Measurements from ENCODE around the gene CAMTA1.

Gene CAMTA1

GRCh38 chr1:7385471-7386225, 600.4 kb downstream of the CAMTA1 start:
- no peak for DNase-seq (ENCODE audit: low read depth, low spot score)

DNA sequence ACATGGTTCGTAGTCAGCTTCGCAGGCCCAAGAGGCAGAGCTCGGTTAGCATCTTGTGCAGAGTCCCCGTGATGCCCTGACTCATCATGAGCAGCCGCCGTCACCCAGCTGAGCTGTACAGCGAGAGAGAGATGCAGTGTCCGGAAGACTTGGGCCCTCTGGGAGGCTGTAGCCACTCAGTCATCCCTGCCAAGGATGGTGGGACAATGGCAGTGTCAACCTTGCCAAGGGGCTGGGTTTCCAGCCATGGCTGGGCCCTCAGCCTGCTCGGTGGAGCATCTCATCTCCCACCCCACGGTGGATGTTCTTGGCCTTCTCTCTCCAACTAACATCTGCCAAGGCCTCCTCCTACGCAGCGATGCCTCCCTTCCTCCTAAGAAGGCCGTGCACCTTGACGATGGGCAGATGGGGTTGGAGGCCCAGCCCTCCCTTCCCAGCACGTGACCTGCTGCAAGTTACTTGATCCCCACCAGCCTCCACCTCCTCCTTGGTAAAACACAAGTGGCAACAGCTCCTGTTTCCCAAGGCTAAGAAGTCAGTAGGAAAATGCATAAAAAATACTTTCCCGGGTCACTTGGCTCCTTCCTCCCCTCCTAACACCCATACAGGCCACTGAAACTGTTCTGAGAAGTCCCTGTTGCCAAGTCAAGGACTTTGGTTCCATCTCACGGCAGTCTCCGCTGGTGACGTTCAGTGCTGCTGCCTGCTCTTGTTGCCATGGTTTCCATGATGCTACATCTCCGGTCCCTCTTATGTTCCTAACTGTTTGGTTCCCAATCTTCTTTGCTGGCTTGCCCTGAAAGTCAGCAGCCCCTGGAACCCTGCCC, 601.2 kb downstream of the CAMTA1 start:
- DNase-seq (ENCODE audit: low read depth, low spot score) = no peak

- no peak for DNase-seq (ENCODE audit: low read depth, low spot score)
Observed at GRCh38 chr1:7387053-7387927, 602.0 kb downstream of the CAMTA1 start.

- DNase-seq (ENCODE audit: low read depth, low spot score) = no peak
Observed at GRCh38 chr1:7388141-7388487, 602.9 kb downstream of the CAMTA1 start.

- no peak for DNase-seq (ENCODE audit: low read depth, low spot score)
Observed at GRCh38 chr1:7388488-7389185, 603.4 kb downstream of the CAMTA1 start.

DNA sequence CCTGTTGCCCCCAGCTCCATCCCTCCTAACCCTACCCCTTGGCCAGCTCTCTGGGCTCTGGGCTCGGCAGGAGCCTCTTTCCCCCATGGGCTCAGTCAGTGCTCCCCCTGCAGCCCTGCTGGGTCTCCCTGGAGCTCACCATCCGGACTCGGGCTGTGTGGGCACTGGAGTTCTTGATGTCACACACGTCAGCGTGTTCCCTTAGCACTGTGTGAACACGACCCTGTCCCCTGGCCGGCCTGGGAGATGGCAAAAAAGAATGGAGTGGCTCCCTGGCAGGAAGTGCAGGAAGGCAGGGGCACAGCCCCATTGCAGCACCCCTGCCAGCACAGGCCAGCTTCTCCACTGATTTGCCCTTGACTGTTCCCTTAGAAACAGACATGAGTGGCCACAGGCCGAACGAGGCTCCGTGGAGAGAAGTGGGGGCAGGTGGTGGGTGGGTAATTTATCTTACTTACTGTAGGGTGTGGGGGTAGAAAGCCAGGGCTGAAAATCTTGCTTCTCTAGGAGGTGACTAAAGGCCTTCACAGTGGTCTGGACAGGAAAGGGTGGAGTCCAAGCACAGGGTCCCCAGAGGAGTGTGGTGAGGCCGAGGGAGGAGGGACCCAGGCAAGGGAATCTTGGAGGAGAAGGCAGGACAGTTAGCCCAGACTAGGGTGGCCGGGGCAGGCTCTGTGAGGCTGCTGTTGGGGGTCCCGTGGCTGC, 604.1 kb downstream of the CAMTA1 start:
- no peak for DNase-seq (ENCODE audit: low read depth, low spot score)

- DNase-seq (ENCODE audit: low read depth, low spot score) = no peak
Observed at GRCh38 chr1:7389906-7390603, 604.8 kb downstream of the CAMTA1 start.

GRCh38 chr1:7390604-7391000, 605.3 kb downstream of the CAMTA1 start:
- no peak for DNase-seq (ENCODE audit: low read depth, low spot score)

DNA sequence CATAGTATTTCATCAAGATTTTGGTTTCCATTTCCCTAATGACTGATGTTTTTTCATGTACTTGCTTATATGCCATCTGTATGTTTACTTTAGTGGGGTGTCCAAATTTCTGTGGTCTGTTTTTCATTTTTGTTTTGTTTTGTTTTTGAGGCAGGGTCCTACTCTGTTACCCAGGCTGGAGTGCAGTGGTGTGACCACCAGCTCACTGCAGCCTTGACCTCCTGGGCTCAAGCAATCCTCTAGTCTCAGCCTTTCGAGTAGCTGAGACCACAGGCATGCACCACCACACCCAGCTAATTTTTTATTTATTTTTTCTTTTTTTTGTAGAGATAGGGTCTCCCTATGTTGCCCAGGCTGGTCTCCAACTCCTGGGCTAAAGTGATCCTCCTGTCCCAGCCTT, 607.9 kb downstream of the CAMTA1 start:
- DNase-seq (ENCODE audit: low read depth, low spot score) = no peak

DNA sequence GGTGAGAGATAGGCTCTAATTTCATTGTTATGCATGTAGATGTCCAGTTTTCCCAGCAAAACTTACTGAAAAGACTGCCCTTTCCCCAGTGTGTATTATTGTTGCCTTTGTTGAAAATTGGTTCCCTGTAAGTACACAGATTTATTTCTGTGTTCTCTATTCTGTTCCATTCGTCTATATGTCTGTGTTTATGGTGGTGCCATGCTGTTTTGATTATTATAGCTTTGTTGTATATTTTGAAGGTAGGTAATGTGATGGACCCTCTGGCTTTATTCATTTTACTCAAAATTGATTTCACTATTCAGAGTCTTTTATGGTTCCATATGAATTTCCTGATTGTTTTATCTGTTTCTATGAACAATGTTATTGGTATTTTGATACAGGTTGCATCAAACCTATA, 610.0 kb downstream of the CAMTA1 start:
- DNase-seq (ENCODE audit: low read depth, low spot score) = no peak

DNA sequence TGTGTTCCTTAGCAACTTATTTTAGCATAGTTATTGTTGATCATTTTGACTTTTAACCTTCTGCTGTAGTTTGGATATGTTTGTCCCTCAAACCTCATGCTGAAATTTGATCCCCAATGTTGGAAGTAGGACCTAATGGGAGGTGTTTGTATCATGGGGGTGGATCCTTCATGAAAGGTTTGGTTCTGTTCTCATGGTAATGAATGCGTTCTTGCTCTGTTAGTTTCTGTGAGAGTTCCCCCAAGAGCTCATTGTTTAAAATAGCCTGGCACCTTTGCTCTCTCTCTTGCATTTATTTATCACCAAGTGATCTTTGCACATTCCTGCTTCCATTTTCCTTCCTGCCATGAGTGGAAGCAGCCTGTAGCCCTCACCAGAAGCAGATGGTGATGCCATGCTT, 613.7 kb downstream of the CAMTA1 start:
- peak; percentile 59 for DNase-seq (ENCODE audit: low read depth, low spot score)

GRCh38 chr1:7399514-7400125, 614.4 kb downstream of the CAMTA1 start:
- DNase-seq (ENCODE audit: low read depth, low spot score) = no peak

DNA sequence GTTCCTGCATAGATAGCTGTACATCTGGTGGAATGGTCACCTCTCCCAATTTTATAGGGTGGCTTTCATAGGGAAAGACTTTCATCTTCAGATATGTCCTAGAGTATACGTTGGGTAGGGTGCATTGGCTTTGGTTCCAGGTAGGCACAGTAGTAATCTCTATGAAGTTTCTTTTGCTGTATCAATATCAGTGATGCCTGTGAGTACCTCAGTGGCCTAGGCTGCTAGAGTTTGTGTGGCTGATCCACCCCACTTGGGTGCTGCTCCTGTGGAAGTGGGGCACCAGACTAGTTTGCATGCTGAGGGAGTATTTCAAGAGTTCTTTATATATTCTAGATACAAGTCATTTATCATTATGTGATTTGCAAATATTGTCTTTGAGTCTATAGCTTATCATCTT, 615.3 kb downstream of the CAMTA1 start:
- DNase-seq (ENCODE audit: low read depth, low spot score) = no peak

DNA sequence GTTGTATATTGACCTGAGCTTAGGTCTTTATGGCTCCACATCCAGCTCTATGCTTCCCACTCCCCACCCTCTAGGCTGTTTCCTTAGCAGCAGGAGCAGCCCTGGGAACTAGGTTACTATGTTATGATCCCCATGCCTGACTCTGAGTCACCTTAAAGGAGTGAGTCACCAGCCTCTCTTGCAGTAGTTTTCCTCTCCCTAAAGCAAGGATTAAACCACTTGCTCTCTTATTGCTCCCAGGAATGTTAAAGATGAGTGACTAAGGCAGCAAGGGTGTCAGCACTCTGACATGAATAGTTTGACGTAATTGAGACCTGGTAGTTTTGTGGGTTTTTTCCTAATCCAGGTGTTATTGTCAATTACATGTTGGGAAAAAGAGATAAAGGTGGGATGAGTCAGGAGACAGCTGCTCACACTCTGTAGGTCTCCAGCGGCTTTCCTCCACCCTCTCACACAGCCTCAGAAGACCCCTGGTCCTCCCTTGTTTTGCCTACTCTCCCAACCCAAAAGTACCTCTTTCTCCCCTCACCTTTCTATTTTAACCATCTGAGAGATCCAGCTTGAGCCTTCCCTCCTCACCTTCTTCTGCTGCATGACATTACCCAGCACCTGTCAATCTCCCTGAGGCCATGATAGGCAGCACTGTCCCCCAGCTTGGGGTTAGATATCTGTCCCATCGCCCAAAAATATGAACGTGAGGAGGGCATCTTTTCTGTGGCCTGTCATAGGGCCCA, 616.7 kb downstream of the CAMTA1 start:
- no peak for DNase-seq (ENCODE audit: low read depth, low spot score)

DNA sequence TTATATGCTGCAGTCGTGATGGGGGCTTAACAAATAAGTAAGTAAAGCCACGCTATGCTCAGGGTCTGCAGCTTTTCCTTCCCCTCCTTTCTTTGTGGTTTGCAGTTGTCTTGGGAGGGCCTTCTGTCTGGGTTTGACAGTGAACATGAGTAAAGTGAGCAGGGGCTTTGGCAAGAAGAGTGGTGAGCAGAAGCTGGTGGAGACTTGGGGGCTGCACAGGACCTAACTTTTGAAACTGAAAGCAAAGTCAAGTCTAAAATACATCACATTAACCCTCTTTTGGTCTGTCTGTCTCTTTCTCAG, 617.2 kb downstream of the CAMTA1 start:
- no peak for DNase-seq (ENCODE audit: low read depth, low spot score)

DNA sequence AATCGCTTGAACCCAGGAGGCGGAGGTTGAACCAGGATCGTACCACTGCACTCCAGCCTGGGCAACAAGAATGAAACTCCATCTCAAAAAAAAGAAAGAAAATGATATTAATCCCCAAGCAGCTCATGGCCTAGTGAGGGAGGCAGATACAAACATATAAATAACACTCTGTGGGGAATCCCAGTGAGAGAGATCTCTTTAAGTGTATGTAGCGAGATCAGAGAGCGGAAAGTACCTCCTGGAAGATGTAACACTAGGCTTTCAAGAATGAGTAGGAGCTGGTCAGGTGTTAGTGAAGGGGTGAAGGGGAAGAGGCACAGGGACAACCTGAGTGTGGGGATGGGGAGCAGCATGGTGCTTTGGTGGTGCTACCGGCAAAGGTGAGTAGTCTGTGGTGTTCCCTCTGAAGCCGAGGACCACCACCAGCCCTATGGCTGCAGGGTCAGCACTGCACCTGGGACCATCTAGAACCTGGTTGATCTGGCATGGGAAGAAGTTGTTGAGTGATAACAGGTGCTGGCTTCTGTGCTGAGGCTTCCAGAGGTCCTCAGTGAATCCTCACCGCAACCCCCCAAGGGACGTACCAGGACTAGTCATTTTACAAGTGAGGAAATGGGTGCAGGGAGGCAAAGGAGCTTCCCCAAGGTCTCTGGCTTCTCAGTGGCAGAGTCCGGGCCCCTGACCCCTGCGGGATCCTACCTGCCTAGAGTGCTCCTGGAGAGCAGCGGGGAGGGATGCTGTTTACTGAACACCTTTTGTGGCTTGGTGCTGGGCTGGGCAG, 618.2 kb downstream of the CAMTA1 start:
- DNase-seq (ENCODE audit: low read depth, low spot score) = no peak

- DNase-seq (ENCODE audit: low read depth, low spot score) = no peak
Observed at GRCh38 chr1:7404046-7404742, 618.9 kb downstream of the CAMTA1 start.

Measured in iPS DF 19.7 (cell line).